Measurements from ENCODE around the gene ADAMTS18.

The ADAMTS18 gene

GRCh38 chr16:77435272-77435820, 512 bp upstream of the ADAMTS18 start:
- DNase-seq (ENCODE audit: low spot score) = no peak
- FAIRE-seq = no peak

- DNase-seq (ENCODE audit: low spot score) (no peak), FAIRE-seq (no peak)
Measured at GRCh38 chr16:77434022-77434529, 758 bp downstream of the ADAMTS18 start.

GRCh38 chr16:77433146-77433545, 1.7 kb downstream of the ADAMTS18 start:
- FAIRE-seq (no peak), DNase-seq (ENCODE audit: low spot score) (no peak)

GRCh38 chr16:77432264-77432663, 2.6 kb downstream of the ADAMTS18 start:
- no peak for FAIRE-seq
- DNase-seq (ENCODE audit: low spot score) = no peak

- FAIRE-seq (no peak), DNase-seq (ENCODE audit: low spot score) (no peak)
Measured at GRCh38 chr16:77430787-77431585, 3.8 kb downstream of the ADAMTS18 start.

GRCh38 chr16:77430360-77430759, 4.5 kb downstream of the ADAMTS18 start:
- no peak for FAIRE-seq

GRCh38 chr16:77424871-77425604, 9.8 kb downstream of the ADAMTS18 start:
- FAIRE-seq (no peak), DNase-seq (ENCODE audit: low spot score) (no peak)

More at GRCh38 chr16:77430360-77430759, 4.5 kb downstream of the ADAMTS18 start:
- no peak for DNase-seq (ENCODE audit: low spot score)

GRCh38 chr16:77422196-77422784, 12.5 kb downstream of the ADAMTS18 start:
- DNase-seq (ENCODE audit: low spot score) (no peak), FAIRE-seq (no peak)

GRCh38 chr16:77416939-77417480, 17.8 kb downstream of the ADAMTS18 start:
- DNase-seq (ENCODE audit: low spot score) (no peak), FAIRE-seq (no peak)

GRCh38 chr16:77414752-77415231, 20.0 kb downstream of the ADAMTS18 start:
- FAIRE-seq (no peak), DNase-seq (ENCODE audit: low spot score) (no peak)

GRCh38 chr16:77410449-77410848, 24.4 kb downstream of the ADAMTS18 start:
- FAIRE-seq (no peak), DNase-seq (ENCODE audit: low spot score) (no peak)

GRCh38 chr16:77409311-77409710, 25.5 kb downstream of the ADAMTS18 start:
- DNase-seq (ENCODE audit: low spot score) (no peak), FAIRE-seq (no peak)

- no peak for FAIRE-seq
- no peak for DNase-seq (ENCODE audit: low spot score)
Measured at GRCh38 chr16:77408607-77409006, 26.2 kb downstream of the ADAMTS18 start.

- no peak for DNase-seq (ENCODE audit: low spot score)
- no peak for FAIRE-seq
Measured at GRCh38 chr16:77406680-77407079, 28.2 kb downstream of the ADAMTS18 start.

GRCh38 chr16:77404775-77405174, 30.1 kb downstream of the ADAMTS18 start:
- FAIRE-seq (no peak), DNase-seq (ENCODE audit: low spot score) (no peak)

GRCh38 chr16:77403732-77404131, 31.1 kb downstream of the ADAMTS18 start:
- FAIRE-seq (no peak), DNase-seq (ENCODE audit: low spot score) (no peak)

GRCh38 chr16:77402672-77403071, 32.2 kb downstream of the ADAMTS18 start:
- no peak for FAIRE-seq
- no peak for DNase-seq (ENCODE audit: low spot score)

- DNase-seq (ENCODE audit: low spot score) (no peak), FAIRE-seq (no peak)
Measured at GRCh38 chr16:77402118-77402517, 32.7 kb downstream of the ADAMTS18 start.

- FAIRE-seq = no peak
Measured at GRCh38 chr16:77399546-77399945, 35.3 kb downstream of the ADAMTS18 start.

GRCh38 chr16:77399066-77399465, 35.8 kb downstream of the ADAMTS18 start:
- DNase-seq (ENCODE audit: low spot score) (no peak), FAIRE-seq (no peak)

More at GRCh38 chr16:77399546-77399945, 35.3 kb downstream of the ADAMTS18 start:
- DNase-seq (ENCODE audit: low spot score) = no peak

- DNase-seq (ENCODE audit: low spot score) (no peak), FAIRE-seq (no peak)
Measured at GRCh38 chr16:77398495-77398894, 36.3 kb downstream of the ADAMTS18 start.

Data from urothelium cell line (cell line).